Right lobe of liver (tissue), 6 donors: Measurements from ENCODE around the gene FAF2. TPM values are rescaled to one million over a fixed set of nuclear protein-coding genes. Genes with fewer than 3 reads are reported as not detected.
A peak's percentile ranks its signal among the peaks of the same experiment; 100 is the strongest.

Experiments used
- ATAC-seq, 4 donors: fragments of 200-7000 bp; cut with Tn5 transposase; one replicate each; pipeline ENCODE4 v1.9.1; 2020; ENCODE audit warnings: mild to moderate bottlenecking in 4 of 4, moderate library complexity in 4 of 4
- DNase-seq, 3 donors: peaks; one replicate each; pipeline ENCODE4 v3.0.0-alpha.2; 2020
- H3K27ac ChIP-seq, 3 donors: fragments of 200-600 bp; one replicate each; pipeline ENCODE4 v1.8.0; 2022
- H3K27me3 ChIP-seq, 2 donors: fragments of 200-600 bp; one replicate each; pipeline ENCODE4 v1.8.0; 2022
- H3K36me3 ChIP-seq, 4 donors: fragments of 200-600 bp; sonication (generic) in 1 of 4; one replicate each; pipeline versions ENCODE4 v1.5.1 to v1.8.0; 2017 to 2022; ENCODE audit warnings: control low read depth in 1 of 4
- H3K4me1 ChIP-seq, 4 donors: fragments of 200-600 bp; sonication (generic) in 1 of 4; one replicate each; pipeline versions ENCODE4 v1.5.1 to v1.8.0; 2017 to 2022; ENCODE audit warnings: control low read depth in 1 of 4
- H3K4me3 ChIP-seq, 3 donors: fragments of 200-600 bp; one replicate each; pipeline ENCODE4 v1.8.0; 2022
- H3K9me3 ChIP-seq, 4 donors: fragments of 200-600 bp; sonication (generic) in 1 of 4; one replicate each; pipeline versions ENCODE4 v1.5.1 to v1.8.0; 2017 to 2022; ENCODE audit warnings: control low read depth in 1 of 4
- CTCF ChIP-seq, 4 donors: fragments of 200-600 bp in 3 of 4; fragments of 450-650 bp in 1 of 4; IDR thresholded peaks; one replicate each; pipeline versions ENCODE4 v1.5.1 to v1.8.0; 2016 to 2022; ENCODE audit warnings: antibody characterized with exemption in 4 of 4, mild to moderate bottlenecking in 2 of 4
- POLR2A ChIP-seq: fragments of 450-650 bp; IDR thresholded peaks from one replicate; pipeline ENCODE4 v1.6.1; 2017; ENCODE audit warnings: antibody characterized with exemption, mild to moderate bottlenecking
- WGBS: methylation state at CpG from one replicate; pipeline ENCODE4 v1.1.6; 2018; ENCODE audit warnings: low coverage, low lambda C conversion rate; ENCODE audit not compliant: insufficient coverage; ENCODE audit errors: missing lambda C conversion rate; 5-methylcytosine and 5-hydroxymethylcytosine counted together
- intact Hi-C, 2 donors: fragments of 100-400 bp; cut with DNase I; formaldehyde crosslinking; loops; one replicate each; pipeline versions ENCODE4 v1.11.2 to v1.14.1; 2022
- long read RNA-seq: library from polyadenylated mRNA; unstranded; transcript quantifications from one replicate; pipeline ENCODE4 v2.0.0, GENCODE V29; 2019
- total RNA-seq, 6 experiments: library from RNA; depleted of rRNA in 2 of 6; stranded (reverse); fragments of >200 nt in 2 of 6; fragmentation: NEBNext Ultra II Directional in 3 of 6; extraction: Animal tissue kit (Norgen Biotek cat#: 25700) in 3 of 6; gene quantifications; one replicate each; pipeline versions ENCODE4 v1.1.0 to v1.2.4, GENCODE V29; 2016 to 2023
- donor health status: DM: no; HTN: yes; CAD: no.
- donor health status: DM: no; HTN: no; CAD: no.
- donor health status: DM: no; HTN: no; CAD: no.
- donor health status: DM: no; HTN: yes; CAD: no.
- donor health status: DM: no; HTN: yes; CAD: no.

Gene FAF2
- total RNA-seq: 10 to 100 TPM; 17.5 to 23.3 (median 19.8) TPM
- long read RNA-seq, full-length matches to known transcripts: 2 of 6 reads
- long read RNA-seq, partial matches to known transcripts: 2 of 6 reads
- long read RNA-seq, other reads (novel, unspliced or antisense): 2 of 6 reads

- TF ChIP-seq CTCF (IDR thresholded peaks at IDR 0.05) (peak; percentile 97 to 99 (median 98)), POLR2A (peak; percentile 83)
- H3K27me3 ChIP-seq: no peaks in the 10 kb centered on the region
- no peaks in the 10 kb centered on the region for H3K9me3 ChIP-seq
- peak within 1 kb of the TSS; percentile 91 to 96 (median 91) for H3K27ac ChIP-seq
- H3K4me3 ChIP-seq: peak within 1 kb of the TSS; percentile 62 to 81 (median 72)
- 0% methylated on average over 16 of the region's 50 CpGs for WGBS
- H3K4me1 ChIP-seq: peaks cover 0 to 14% (median 9%) of the 10 kb centered on the region in 4 donors
- DNase-seq (peak; percentile 96 to 97 (median 96)), ATAC-seq (peak; percentile 96 to 98 (median 96))
- H3K36me3 ChIP-seq: no peaks in the 10 kb centered on the region
- intact Hi-C loops: loop anchor here in 1 of 2 donors (10.0 kb wide), 1 partner anchor 87 kb away; the partner anchor contains the start of gene RNF44
These were observed at the start of gene FAF2 for GRCh38 chr5:176447978-176448608. TSS of gene FAF2 (plus strand) at chr5:176448385. CDS start at chr5:176448408, 23 bp downstream.

GRCh38 chr5:176400382-176401156, 47.6 kb upstream of the FAF2 start:
- Histone ChIP-seq H3K4me1 (no peaks in the 10 kb centered on the region), H3K27me3 (no peaks in the 10 kb centered on the region), H3K36me3 (no peaks in the 10 kb centered on the region), H3K4me3 (no peak overlapping the region), H3K9me3 (no peaks in the 10 kb centered on the region), H3K27ac (no peak overlapping the region)
- no peak for TF ChIP-seq POLR2A
- TF ChIP-seq CTCF (IDR thresholded peaks at IDR 0.05): no peak
- DNase-seq (no peak), ATAC-seq (peak in 1 of 4 donors; percentile 17)
- intact Hi-C loops: no loop called here
- 70% methylated on average over 2 of the region's 17 CpGs for WGBS

GRCh38 chr5:176401281-176402205, 46.6 kb upstream of the FAF2 start:
- H3K27me3 ChIP-seq: no peaks in the 10 kb centered on the region
- no peak overlapping the region for H3K27ac ChIP-seq
- H3K4me3 ChIP-seq: no peak overlapping the region
- intact Hi-C loops: no loop called here
- WGBS: 94% methylated on average over 15 of the region's 22 CpGs
- peaks cover 0 to under 1% (median under 1%) of the 10 kb centered on the region in 4 donors for H3K36me3 ChIP-seq
- no peaks in the 10 kb centered on the region for H3K4me1 ChIP-seq
- H3K9me3 ChIP-seq: no peaks in the 10 kb centered on the region
- DNase-seq: no peak
- TF ChIP-seq POLR2A (no peak), CTCF (IDR thresholded peaks at IDR 0.05) (no peak)
- no peak for ATAC-seq
